SK-N-DZ (cell line): ENCODE results near the gene CYB5RL. TPM values are rescaled to one million over a fixed set of nuclear protein-coding genes. Genes with fewer than 3 reads are reported as not detected.
"Not testable (repeated sequence)": the region's sequence is repeated elsewhere in the genome, so short reads cannot be mapped to it uniquely, and the experiment has no call there.

Source experiments
- DNase-seq: peaks from one replicate; pipeline ENCODE4 v3.0.0-alpha.2; 2015; ENCODE audit warnings: low spot score
- polyA plus RNA-seq, 2 experiments: library from polyadenylated mRNA; depleted of rRNA; stranded (reverse); fragments of >200 nt; gene quantifications; 2 replicates each; pipeline ENCODE4 v1.2.3, GENCODE V29; 2014

The CYB5RL gene, protein sequence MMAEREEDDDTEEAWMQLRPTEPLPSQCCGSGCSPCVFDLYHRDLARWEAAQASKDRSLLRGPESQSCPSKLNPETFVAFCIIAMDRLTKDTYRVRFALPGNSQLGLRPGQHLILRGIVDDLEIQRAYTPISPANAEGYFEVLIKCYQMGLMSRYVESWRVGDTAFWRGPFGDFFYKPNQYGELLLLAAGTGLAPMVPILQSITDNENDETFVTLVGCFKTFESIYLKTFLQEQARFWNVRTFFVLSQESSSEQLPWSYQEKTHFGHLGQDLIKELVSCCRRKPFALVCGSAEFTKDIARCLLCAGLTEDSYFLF
- polyA plus RNA-seq (2014; cell fraction: cytosol; rRNA removed), result 12.1 and 18.6 TPM in 2 replicates
- 11.0 and 14.0 TPM in 2 replicates for polyA plus RNA-seq (2014; cell fraction: nucleus; rRNA removed)

DNA sequence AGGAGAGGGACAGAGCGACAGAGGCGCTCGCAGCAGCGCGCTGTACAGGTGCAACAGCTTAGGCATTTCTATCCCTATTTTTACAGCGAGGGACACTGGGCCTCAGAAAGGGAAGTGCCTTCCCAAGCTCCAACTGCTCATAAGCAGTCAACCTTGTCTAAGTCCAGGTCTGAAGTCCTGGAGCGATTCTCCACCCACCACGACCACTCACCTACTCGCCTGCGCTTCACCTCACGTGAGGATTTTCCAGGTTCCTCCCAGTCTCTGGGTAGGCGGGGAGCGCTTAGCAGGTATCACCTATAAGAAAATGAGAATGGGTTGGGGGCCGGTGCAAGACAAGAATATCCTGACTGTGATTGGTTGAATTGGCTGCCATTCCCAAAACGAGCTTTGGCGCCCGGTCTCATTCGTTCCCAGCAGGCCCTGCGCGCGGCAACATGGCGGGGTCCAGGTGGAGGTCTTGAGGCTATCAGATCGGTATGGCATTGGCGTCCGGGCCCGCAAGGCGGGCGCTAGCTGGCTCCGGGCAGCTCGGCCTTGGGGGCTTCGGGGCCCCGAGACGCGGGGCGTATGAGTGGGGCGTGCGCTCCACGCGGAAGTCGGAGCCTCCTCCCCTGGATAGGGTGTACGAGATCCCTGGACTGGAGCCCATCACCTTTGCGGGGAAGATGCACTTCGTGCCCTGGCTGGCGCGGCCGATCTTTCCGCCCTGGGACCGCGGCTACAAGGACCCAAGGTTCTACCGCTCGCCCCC lies at the start of gene CYB5RL, which contains the start of gene MRPL37:
CYB5RL (minus strand) TSS at position 266 of the 754 bp plus-strand sequence. CDS start 4,414 bp downstream, outside the sequence.
MRPL37 (plus strand) TSS at position 403 of the 754 bp plus-strand sequence; CDS start at position 480, 77 bp downstream.
- DNase-seq, result peak; percentile 95

- DNase-seq, result no peak
Measured at GRCh38 chr1:54248966-54249365, 49.1 kb upstream of the CYB5RL start.

DNA sequence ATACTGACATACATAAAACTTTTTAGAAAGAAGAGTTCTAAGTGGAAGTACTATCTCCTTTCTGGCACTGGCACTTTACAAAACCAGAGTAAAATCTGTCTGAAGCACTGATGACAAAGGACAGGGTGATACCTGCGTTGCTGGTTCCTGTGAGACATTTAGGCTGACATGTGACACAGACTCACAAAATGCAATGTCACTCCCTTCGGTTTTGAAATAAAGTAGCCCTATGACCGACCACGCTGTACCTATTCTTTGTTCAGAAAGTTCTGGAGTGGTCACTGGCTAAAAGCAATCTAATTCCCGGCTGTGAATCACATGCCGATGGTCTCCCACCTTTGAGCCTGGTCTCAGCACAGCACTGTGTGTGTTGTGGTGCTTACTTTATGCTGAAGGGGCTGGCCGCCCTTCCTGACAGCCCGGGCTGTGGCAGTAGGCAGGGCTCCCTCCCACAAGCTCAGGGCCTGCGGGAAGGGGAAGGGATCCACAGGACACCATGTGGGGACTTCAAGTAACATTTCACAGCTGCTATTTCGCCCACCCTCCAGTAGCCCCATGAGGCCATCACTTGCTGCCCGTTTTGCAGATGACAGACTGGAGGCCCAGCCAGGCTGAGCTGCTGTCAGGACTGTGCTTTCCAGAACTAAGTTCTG lies 48.2 kb upstream of the CYB5RL start:
- no peak for DNase-seq

DNA sequence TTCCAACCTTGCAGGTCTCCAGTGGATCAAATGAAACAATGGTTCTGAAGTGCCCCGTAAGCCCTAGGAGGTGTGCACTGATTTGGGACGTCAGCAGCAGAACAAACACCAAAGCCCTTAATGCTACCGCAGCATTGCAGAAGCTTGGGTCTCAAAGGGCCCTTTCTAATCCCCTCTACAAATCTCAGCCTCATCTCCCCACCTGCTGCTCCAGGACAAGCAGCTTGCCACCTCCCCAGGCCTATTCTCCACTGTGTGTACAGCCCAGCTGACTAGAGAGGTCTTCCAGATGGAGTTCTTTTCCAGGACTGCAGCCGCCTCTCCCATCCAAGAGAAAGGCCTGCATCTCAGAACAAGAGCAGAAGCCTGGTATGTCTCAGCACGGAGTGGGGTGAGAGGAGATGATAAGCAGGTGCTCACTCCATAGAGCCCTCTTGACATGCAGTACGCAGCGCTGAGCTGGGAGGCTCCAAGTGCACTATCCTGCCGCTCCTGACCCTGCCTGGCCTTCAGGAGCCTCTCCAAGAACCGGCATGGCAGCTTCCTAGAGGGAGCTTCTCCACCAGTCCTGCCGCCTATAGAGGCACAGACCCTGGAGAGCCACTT lies 46.4 kb upstream of the CYB5RL start:
- peak; percentile 21 for DNase-seq

GRCh38 chr1:54245501-54245900 lies 45.7 kb upstream of the CYB5RL start:
- DNase-seq, result no peak

- DNase-seq, result no peak
Measured at GRCh38 chr1:54244655-54245054, 44.8 kb upstream of the CYB5RL start.

DNA sequence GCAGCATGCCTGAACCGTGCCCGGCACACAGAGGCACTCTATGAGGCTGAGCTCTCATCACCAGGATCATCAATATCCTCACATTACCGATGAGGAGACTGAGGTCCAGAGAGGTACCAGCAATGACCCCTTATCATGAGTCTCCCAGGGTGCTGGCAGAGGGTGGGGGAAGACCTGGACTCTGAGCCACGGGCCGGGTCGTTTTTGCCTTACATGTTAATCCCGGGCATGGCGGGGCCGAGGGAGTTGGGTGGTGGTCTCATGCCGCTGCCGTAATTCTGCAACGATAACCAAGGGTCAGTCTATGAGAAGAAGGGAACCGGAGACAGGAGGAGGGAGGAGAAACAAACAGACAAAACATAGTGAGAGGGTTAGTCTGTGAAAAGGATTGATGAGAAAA lies 43.2 kb upstream of the CYB5RL start:
- DNase-seq, result no peak

GRCh38 chr1:54241364-54241763 lies 41.5 kb upstream of the CYB5RL start:
- DNase-seq, result no peak

- no peak for DNase-seq
Measured at GRCh38 chr1:54240741-54241335, 41.0 kb upstream of the CYB5RL start.

GRCh38 chr1:54239631-54240031 lies 39.8 kb upstream of the CYB5RL start:
- no peak for DNase-seq

DNA sequence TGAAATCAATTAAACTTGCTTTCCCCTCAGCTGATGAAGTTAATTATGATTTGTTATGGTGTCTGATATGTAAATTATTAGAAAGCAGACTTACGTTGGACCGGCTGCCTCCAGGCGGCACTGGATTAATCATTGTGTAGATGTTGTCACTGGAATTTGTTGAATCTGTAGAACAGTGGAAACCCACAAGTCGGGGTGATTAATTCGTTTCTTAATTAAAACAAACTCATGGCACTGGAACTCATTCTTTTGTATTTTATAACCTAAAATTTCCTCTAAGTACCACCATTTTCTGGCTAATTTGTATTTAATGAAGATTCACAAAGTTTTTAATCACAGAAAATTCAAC lies 39.2 kb upstream of the CYB5RL start:
- no peak for DNase-seq

DNA sequence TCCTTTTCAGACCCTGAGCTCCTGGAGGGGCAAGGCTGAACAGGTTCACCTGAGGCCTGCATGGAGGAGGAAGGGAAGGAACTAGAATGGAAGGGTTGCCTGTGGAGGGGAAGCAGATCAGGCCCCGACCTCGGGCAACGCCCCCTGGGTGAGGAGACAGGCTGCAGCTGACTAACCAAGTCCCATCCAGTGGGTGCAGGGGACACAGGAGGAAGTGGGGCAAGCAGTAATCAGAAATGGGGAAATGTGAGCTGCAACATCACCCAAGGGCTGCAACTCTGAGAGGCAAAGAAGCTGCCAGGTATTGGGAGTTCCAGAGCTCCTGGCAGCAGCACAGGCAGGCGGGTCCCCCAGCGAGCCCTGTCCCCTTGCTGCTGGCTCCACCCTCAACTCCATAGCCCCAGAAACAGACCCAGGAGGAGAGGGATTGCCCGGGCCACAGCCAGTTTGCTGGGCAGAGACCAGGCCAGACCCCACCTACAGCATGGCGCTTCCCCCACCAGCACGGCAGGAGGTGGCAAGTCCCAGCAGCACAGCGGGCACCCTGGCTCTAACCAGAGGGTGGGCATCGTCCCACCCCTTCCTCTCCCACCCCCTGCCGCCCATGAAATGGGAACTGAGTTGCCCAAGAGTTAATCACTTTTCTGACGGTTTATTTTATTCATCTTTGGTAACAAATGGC lies 38.7 kb upstream of the CYB5RL start:
- DNase-seq, result no peak

GRCh38 chr1:54237586-54237985 lies 37.8 kb upstream of the CYB5RL start:
- DNase-seq, result no peak

GRCh38 chr1:54234284-54234683 lies 34.5 kb upstream of the CYB5RL start:
- no peak for DNase-seq

GRCh38 chr1:54233196-54233595 lies 33.4 kb upstream of the CYB5RL start:
- DNase-seq, result not testable (repeated sequence)

DNA sequence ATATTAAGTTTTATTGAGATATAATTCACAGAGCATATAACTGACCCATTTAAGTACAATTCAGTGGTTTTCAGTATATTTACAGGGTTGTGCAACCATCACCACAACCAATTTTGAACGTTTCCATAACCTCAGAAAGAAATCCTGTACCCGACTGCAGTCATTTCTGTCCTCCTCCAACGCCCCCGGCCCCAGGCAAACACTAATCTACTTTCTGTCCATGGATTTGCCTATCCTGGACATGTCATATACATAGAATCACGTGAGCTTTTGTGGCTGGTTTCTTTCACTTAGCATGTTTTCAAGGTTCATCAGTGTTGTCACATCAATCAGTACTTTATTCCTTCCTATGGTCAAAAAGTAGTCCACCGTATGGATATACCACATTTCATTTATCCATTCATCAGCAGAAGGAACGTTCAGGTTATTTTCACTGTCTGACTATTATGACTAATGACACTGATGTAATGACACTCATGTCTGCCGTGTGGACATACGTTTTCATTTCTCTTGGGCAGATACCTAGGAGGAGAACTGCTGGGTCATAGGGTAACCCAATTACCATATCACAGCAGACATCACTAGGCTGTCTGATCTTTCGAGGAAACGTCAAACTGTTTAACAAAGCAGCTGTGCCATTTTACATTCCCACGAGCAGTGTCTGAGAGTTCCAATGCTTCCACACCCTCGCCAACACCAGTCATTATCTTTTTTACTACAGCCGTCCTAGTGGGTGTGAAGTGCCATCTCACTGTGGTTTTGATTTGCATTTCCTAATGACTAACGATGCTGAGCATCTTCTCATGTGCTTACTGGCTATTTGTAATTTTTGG lies 30.9 kb upstream of the CYB5RL start:
- peak; percentile 95 for DNase-seq

DNA sequence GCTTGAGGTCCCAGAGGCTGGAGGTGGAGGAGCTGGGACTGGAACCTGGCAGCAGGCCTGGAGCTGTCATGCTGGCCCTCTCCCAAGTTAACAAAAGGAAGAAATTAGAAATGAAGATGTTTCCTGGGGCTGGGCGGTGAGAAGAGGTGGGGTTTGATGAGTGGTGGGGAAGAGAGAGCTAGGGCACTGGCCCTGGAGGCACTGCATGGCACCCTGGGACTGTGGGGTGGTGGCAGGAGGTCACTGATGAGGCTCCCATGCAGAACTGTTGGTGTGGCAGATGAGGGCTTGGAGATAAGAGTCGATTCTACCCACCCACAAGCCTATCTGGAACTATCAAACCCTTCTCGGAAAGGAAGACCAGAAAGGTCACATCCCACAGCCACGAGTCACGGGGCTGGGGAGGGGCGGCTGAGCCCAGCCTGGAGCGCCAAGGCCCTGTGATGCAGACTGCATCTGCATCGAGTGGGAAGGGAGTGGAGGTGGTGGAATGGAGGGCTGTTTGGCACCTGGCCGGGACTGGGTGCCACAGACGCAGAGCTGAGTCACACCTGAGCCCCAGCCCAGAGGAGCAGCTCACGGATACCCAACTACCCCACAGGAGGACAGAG lies 29.6 kb upstream of the CYB5RL start:
- no peak for DNase-seq

DNA sequence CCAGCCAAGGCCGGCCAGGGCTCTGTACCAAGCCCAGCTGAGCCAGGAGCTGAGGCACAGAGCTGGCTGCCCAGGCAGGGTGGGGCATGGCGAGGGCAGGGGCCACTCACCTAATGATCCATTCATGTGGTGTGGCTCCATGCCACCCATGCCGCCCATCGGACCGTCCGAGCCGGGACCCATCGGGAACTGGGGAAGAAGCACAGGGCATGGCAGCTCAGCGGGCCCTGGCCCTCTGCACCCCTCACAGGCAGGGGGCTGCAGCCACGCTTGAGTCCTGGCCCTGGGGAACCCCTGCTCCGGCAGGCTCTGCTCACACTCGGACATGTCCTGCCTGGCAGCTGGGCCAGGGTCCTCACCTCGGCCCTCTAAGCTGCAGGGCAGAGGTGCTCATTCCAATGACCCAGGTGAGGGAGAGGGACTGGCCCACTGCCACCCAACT lies 28.8 kb upstream of the CYB5RL start:
- DNase-seq, result no peak

DNA sequence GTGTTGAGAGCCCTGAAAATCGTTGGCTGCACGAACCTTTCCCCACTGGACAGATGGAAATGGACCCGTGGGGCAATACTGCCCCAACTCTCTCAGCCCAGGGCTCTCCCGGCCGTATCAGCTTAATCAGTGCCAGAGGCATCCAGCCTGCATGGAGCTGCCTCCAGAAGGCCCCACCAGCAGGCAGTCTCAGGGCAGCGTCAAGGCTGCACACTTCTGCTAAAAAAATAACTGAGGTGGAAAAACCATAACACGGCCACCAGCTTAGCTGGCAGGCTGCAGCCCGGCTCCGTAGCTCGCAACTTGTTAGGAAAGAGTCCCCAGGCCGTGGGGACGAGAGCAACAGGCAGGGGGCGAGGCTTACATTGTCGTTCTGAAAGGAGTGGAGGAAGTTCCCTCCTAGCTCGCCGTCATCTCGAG lies 28.1 kb upstream of the CYB5RL start:
- no peak for DNase-seq
